ENCODE data around the gene PTGR2. TPM values are rescaled to one million over a fixed set of nuclear protein-coding genes. Genes with fewer than 3 reads are reported as not detected.
"Not testable (repeated sequence)": the region's sequence is repeated elsewhere in the genome, so short reads cannot be mapped to it uniquely, and the experiment has no call there.

The PTGR2 gene
- total RNA-seq, 1 donor from 2014 or later = 3.6 TPM

DNA sequence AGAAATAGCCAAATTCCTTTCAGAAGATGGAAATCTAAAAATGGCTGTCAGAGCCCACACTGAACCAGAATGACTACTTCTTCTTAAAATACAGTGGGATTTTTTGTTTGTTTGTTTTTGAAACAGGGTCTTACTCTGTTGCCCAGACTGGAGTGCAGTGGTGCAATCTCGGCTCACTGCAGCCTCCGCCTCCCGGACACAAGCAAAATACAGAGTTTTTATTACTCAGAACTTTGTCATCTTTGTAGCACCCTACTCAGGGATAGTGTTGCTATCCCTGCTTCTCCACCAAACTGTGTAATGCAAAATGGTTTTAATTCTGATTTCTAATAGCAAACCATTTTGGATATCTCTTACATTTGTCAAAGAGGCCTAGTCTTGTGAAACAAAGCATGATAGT lies 51.4 kb downstream of the PTGR2 start:
- TF ChIP-seq, protein P1, sequence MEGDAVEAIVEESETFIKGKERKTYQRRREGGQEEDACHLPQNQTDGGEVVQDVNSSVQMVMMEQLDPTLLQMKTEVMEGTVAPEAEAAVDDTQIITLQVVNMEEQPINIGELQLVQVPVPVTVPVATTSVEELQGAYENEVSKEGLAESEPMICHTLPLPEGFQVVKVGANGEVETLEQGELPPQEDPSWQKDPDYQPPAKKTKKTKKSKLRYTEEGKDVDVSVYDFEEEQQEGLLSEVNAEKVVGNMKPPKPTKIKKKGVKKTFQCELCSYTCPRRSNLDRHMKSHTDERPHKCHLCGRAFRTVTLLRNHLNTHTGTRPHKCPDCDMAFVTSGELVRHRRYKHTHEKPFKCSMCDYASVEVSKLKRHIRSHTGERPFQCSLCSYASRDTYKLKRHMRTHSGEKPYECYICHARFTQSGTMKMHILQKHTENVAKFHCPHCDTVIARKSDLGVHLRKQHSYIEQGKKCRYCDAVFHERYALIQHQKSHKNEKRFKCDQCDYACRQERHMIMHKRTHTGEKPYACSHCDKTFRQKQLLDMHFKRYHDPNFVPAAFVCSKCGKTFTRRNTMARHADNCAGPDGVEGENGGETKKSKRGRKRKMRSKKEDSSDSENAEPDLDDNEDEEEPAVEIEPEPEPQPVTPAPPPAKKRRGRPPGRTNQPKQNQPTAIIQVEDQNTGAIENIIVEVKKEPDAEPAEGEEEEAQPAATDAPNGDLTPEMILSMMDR (IDR thresholded peaks at IDR 0.05; ENCODE audit: unreplicated experiment) = no peak
- H3K4me1 Mint-ChIP-seq (ENCODE audit: unreplicated experiment) = peaks cover under 1% of the 10 kb centered on the region
- H3K36me3 Mint-ChIP-seq (ENCODE audit: low read depth, unreplicated experiment) = peaks cover 20% of the 10 kb centered on the region
- no peak overlapping the region for H3K4me3 Mint-ChIP-seq (ENCODE audit: unreplicated experiment)
- no peak for DNase-seq (ENCODE audit: low spot score)
- H3K27ac Mint-ChIP-seq (ENCODE audit: unreplicated experiment) = no peak overlapping the region
- no peaks in the 10 kb centered on the region for H3K9me3 Mint-ChIP-seq (ENCODE audit: unreplicated experiment)
- H3K27me3 Mint-ChIP-seq (ENCODE audit: unreplicated experiment) = no peaks in the 10 kb centered on the region

DNA sequence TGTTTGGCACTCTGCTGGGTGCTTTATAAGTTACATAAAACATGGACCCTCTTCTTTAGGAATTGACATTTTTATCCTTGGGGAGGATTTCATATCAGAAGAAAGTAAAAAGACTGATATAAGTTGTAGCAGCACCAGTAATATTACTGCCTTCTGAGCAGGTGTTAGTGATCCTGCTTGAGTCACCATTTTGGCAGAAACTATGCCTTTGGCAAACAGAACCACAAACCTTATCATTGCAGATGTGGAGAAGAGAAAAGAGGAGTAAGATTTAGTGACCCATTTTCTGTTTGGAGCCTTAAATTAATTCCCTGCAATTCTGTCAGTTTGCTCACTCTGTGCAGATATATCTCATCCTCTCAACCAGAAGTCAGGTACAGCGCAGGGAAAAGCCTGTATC lies 58.0 kb downstream of the PTGR2 start:
- TF ChIP-seq, protein P1 (IDR thresholded peaks at IDR 0.05; ENCODE audit: unreplicated experiment) = no peak
- H3K36me3 Mint-ChIP-seq (ENCODE audit: low read depth, unreplicated experiment) = peaks cover 58% of the 10 kb centered on the region
- no peak overlapping the region for H3K27ac Mint-ChIP-seq (ENCODE audit: unreplicated experiment)

DNA sequence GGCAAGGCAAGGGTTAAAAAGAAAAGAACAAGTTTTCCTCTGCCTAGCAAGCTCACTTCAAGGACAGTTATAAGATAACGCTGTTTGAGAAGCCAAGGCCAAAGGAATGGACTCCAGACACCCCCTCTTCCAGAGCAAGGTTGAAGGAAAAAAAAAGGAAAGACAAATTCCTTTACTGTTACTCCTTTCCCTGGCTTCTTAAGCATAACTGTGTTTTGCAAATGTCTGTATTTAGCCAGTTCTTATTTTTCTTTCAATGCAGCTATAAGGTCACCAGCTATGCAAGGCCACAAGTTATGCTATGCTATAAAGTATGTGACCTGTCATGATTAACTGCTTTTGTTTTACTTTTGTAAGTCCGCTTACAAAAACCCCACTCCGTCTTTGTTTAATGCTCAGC lies 61.6 kb downstream of the PTGR2 start:
- TF ChIP-seq, protein P1 (IDR thresholded peaks at IDR 0.05; ENCODE audit: unreplicated experiment) = no peak
- Mint-ChIP-seq H3K4me1 (ENCODE audit: unreplicated experiment) (no peaks in the 10 kb centered on the region), H3K27ac (ENCODE audit: unreplicated experiment) (no peak overlapping the region), H3K27me3 (ENCODE audit: unreplicated experiment) (no peaks in the 10 kb centered on the region), H3K36me3 (ENCODE audit: low read depth, unreplicated experiment) (peaks cover 47% of the 10 kb centered on the region), H3K4me3 (ENCODE audit: unreplicated experiment) (no peak overlapping the region), H3K9me3 (ENCODE audit: unreplicated experiment) (no peaks in the 10 kb centered on the region)
- no peak for DNase-seq (ENCODE audit: low spot score)

More for the DNA sequence above, 58.0 kb downstream of the PTGR2 start:
- DNase-seq (ENCODE audit: low spot score) = no peak
- Mint-ChIP-seq H3K4me1 (ENCODE audit: unreplicated experiment) (no peaks in the 10 kb centered on the region), H3K9me3 (ENCODE audit: unreplicated experiment) (no peaks in the 10 kb centered on the region), H3K4me3 (ENCODE audit: unreplicated experiment) (peak overlapping the region; percentile 26), H3K27me3 (ENCODE audit: unreplicated experiment) (no peaks in the 10 kb centered on the region)

DNA sequence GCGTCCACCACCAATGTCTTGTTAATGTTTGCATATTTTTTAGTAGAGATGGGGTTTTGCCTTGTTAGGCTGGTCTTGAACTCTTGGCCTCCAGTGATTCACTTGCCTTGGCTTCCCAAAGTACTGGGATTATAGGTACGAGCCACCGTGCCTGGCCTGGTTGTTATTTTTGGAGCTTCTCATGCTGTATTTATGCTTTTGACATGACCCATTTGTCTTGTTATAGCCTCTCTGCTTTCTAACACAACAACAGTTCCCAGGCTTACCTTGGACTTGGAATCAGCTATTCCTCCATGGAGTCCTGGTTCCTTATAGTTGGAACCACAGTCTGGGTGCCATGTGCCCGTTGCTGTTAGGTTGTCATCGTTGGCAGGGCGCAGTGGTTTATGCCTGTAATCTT lies 64.7 kb downstream of the PTGR2 start:
- no peak for DNase-seq (ENCODE audit: low spot score)
- no peak overlapping the region for H3K27ac Mint-ChIP-seq (ENCODE audit: unreplicated experiment)
- H3K27me3 Mint-ChIP-seq (ENCODE audit: unreplicated experiment) = no peaks in the 10 kb centered on the region
- H3K4me3 Mint-ChIP-seq (ENCODE audit: unreplicated experiment) = no peak overlapping the region
- TF ChIP-seq, protein P1 (IDR thresholded peaks at IDR 0.05; ENCODE audit: unreplicated experiment) = no peak
- H3K36me3 Mint-ChIP-seq (ENCODE audit: low read depth, unreplicated experiment) = peaks cover 28% of the 10 kb centered on the region
- no peaks in the 10 kb centered on the region for H3K9me3 Mint-ChIP-seq (ENCODE audit: unreplicated experiment)
- H3K4me1 Mint-ChIP-seq (ENCODE audit: unreplicated experiment) = no peaks in the 10 kb centered on the region

DNA sequence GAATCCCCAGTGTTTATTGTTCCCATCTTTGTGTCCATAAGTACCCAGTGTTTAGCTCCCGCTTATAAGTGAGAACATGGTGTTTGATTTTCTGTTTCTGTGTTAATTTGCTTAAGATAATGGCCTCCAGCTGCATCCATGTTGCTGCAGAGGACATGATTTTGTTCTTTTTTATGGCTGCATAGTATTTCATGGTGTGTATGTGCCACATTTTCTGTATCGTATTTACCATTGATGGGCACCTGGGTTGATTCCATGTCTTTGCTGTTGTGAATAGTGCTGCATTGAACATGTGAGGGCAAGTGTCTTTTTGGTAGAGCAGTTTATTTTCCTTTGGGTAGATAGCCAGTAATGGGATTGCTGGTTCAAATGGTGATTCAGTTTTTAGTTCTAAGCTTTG lies 67.8 kb downstream of the PTGR2 start:
- not testable (repeated sequence) for H3K4me3 Mint-ChIP-seq (ENCODE audit: unreplicated experiment); H3K27me3 Mint-ChIP-seq (ENCODE audit: unreplicated experiment); DNase-seq (ENCODE audit: low spot score); H3K4me1 Mint-ChIP-seq (ENCODE audit: unreplicated experiment); H3K27ac Mint-ChIP-seq (ENCODE audit: unreplicated experiment); H3K9me3 Mint-ChIP-seq (ENCODE audit: unreplicated experiment)
- peaks cover 16% of the 10 kb centered on the region for H3K36me3 Mint-ChIP-seq (ENCODE audit: low read depth, unreplicated experiment)

DNA sequence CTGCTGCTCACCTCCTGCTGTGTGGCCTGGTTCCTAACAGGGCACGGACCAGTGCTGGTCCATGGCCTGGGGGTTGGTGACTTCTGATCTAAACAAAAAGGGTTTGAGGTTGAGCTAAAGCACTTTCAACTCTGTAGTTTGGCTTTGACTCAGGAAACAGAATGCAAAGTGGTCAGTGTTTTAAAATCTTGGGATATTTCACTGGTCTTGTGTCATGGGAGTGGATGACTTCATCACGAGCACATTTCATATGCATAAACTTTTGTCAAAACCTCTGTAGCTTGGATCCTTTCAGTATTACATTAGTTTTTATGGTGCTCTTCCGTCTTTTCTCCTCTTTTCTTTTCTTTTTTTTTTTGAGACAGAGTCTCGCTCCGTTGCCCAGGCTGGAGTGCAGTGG lies 72.7 kb downstream of the PTGR2 start:
- DNase-seq (ENCODE audit: low spot score) = no peak
- H3K27ac Mint-ChIP-seq (ENCODE audit: unreplicated experiment) = no peak overlapping the region
- no peaks in the 10 kb centered on the region for H3K9me3 Mint-ChIP-seq (ENCODE audit: unreplicated experiment)
- peaks cover 28% of the 10 kb centered on the region for H3K36me3 Mint-ChIP-seq (ENCODE audit: low read depth, unreplicated experiment)
- TF ChIP-seq, protein P1 (IDR thresholded peaks at IDR 0.05; ENCODE audit: unreplicated experiment) = no peak
- H3K27me3 Mint-ChIP-seq (ENCODE audit: unreplicated experiment) = no peaks in the 10 kb centered on the region
- H3K4me1 Mint-ChIP-seq (ENCODE audit: unreplicated experiment) = peaks cover 2% of the 10 kb centered on the region
- H3K4me3 Mint-ChIP-seq (ENCODE audit: unreplicated experiment) = no peak overlapping the region
